ENCODE data around the gene SOX6.

DNA sequence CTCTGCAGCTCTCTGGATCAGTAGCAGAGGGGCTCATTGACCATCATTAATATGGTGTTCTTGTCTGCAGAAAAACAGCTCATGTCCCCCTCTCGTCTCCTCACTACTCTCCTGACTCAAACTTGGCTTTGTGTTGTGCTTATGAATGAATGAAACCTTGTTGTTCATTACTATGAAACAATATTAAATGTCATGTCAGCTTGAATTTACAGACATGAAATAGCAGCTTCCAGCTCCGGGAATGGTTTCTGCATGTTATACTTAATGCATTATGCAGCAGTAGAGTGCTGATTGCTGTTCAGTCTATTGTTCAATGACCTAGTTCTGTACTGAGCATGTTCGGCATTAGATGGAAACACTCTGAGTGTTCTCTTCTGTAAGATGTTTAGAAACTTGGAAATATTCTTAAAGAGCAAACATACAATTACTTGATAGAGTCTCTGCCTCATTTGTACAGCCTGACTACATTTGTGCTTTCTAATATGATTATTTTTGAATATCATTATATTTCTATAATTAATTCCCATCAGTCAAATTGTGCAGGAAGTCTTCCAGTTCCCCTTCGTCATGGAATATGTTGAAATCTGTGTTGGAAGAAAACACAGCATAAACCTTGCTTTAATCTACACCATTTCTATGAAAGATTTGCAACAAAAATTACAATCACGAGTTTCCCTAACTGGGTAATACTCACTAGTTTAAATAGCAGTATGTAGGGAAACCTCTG is 340.4 kb downstream of the SOX6 start:
- TF ChIP-seq, protein P1, sequence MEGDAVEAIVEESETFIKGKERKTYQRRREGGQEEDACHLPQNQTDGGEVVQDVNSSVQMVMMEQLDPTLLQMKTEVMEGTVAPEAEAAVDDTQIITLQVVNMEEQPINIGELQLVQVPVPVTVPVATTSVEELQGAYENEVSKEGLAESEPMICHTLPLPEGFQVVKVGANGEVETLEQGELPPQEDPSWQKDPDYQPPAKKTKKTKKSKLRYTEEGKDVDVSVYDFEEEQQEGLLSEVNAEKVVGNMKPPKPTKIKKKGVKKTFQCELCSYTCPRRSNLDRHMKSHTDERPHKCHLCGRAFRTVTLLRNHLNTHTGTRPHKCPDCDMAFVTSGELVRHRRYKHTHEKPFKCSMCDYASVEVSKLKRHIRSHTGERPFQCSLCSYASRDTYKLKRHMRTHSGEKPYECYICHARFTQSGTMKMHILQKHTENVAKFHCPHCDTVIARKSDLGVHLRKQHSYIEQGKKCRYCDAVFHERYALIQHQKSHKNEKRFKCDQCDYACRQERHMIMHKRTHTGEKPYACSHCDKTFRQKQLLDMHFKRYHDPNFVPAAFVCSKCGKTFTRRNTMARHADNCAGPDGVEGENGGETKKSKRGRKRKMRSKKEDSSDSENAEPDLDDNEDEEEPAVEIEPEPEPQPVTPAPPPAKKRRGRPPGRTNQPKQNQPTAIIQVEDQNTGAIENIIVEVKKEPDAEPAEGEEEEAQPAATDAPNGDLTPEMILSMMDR (IDR thresholded peaks at IDR 0.05) = no peak
- no peak for TF ChIP-seq POLR2A (IDR thresholded peaks at IDR 0.05)
